Measurements from ENCODE around the gene LRBA. TPM values are rescaled to one million over a fixed set of nuclear protein-coding genes. Genes with fewer than 3 reads are reported as not detected.

Gene LRBA
- total and polyA plus RNA-seq, 2 donors (not counting 3 experiments of a cell fraction or from before 2014, with no cell fraction given) = 18.0 to 35.1 TPM

GRCh38 chr4:150826306-150826705 is 188.8 kb downstream of the LRBA start:
- Histone ChIP-seq H3K79me2 (ENCODE audit: control insufficient read depth, insufficient read depth, low read length) (no peaks in the 10 kb centered on the region), H3K4me2 (ENCODE audit: insufficient read depth, low read length) (no peak overlapping the region), H3K4me3 (replicated peaks in 1 of 3; ENCODE audit: insufficient read depth in 1 of 3, low read depth in 1 of 3, low read length in 3 of 3) (no peak overlapping the region), H4K20me1 (replicated peaks; ENCODE audit: control insufficient read depth, extremely low read depth, insufficient read depth, low read length) (no peaks in the 10 kb centered on the region), H3K9me1 (replicated peaks; ENCODE audit: control insufficient read depth, extremely low read depth, insufficient read depth, low read length) (no peaks in the 10 kb centered on the region), H3K27ac (ENCODE audit: insufficient read depth, low read depth, low read length) (no peak overlapping the region), H3K27me3 (ENCODE audit: control insufficient read depth in 2 of 2, insufficient read depth in 2 of 2, low read length in 2 of 2) (no peaks in the 10 kb centered on the region), H3K4me1 (ENCODE audit: control insufficient read depth, extremely low read depth, insufficient read depth, low read length) (no peaks in the 10 kb centered on the region), H3K36me3 (ENCODE audit: control insufficient read depth in 2 of 2, extremely low read depth in 1 of 2, insufficient read depth in 2 of 2, low read length in 2 of 2) (peaks cover 0 to 2% of the 10 kb centered on the region in 2 experiments), H3K9ac (replicated peaks; ENCODE audit: extremely low read depth, insufficient read depth, low read length) (no peak overlapping the region), H2AFZ (ENCODE audit: low read depth, low read length) (no peak overlapping the region), H3K9me3 (replicated peaks; ENCODE audit: control insufficient read depth, insufficient read depth, low read length) (no peaks in the 10 kb centered on the region)
- ChIA-PET POLR2A (no interaction called here), CTCF (no interaction called here)
- TF ChIP-seq JUN (IDR thresholded peaks at IDR 0.05; ENCODE audit: borderline replicate concordance, insufficient read depth, insufficient read length, low read depth) (no peak), MAX (IDR thresholded peaks at IDR 0.05; ENCODE audit: insufficient read depth, insufficient read length) (no peak), MYC (IDR thresholded peaks at IDR 0.05; ENCODE audit: low read depth, low read length) (no peak), CTCF (IDR thresholded peaks at IDR 0.05; ENCODE audit: extremely low read depth in 1 of 2, insufficient read depth in 1 of 2, low read depth in 1 of 2, low read length in 2 of 2) (no peak), POLR2AphosphoS5 (IDR thresholded peaks at IDR 0.05; ENCODE audit: insufficient read depth, low read depth, low read length) (no peak), EZH2 (IDR thresholded peaks at IDR 0.05; ENCODE audit: borderline replicate concordance, low read depth, low read length, severe bottlenecking) (no peak), FOS (IDR thresholded peaks at IDR 0.05; ENCODE audit: borderline replicate concordance, insufficient read depth, low read length) (no peak), GATA2 (IDR thresholded peaks at IDR 0.05; ENCODE audit: insufficient read depth, insufficient read length, low read depth, low read length) (no peak), POLR2A (IDR thresholded peaks at IDR 0.05; ENCODE audit: low read depth, low read length) (no peak)
- intact Hi-C loops (cut with micrococcal nuclease) = no loop called here
- BruUV-seq (replicated peaks) = no TSS peak
- dilution Hi-C loops (cut with MboI; ENCODE audit: extremely low pct_ligation_motif_present, low sequenced_read_pairs) = no loop called here
- DNase-seq (ENCODE audit: low read depth, low spot score) = peak; percentile 87
- no peak for FAIRE-seq
